Measurements from ENCODE around the gene ECEL1.
"Not testable (repeated sequence)": the region's sequence is repeated elsewhere in the genome, so short reads cannot be mapped to it uniquely, and the experiment has no call there.

ECEL1 gene

DNA sequence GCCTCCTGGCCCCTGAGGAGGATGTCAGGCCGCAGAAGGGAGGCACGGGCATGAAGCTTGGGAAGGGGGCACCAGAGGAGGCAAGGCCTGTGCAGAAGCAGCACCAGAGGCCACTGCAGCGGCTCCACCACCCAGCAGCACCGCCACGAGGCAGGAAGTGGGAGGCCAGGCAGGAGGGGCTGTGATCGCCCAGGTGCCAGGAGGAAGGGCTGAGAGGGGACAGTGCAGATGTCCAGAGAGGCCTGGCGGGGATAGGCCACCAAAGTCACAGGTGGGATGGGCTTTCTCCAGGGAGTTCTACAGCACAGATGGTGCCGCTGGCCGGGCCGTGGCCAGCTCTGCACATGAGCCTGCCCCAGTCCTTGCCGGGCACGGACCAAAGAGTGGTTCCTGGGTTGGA lies 37.7 kb downstream of the ECEL1 start:
- no peak overlapping the region for H3K4me2 ChIP-seq (ENCODE audit: low read length)
- H3K79me2 ChIP-seq (ENCODE audit: low read length) = no peaks in the 10 kb centered on the region
- no peak overlapping the region for H3K27ac ChIP-seq (ENCODE audit: low read length)
- H2AFZ ChIP-seq (ENCODE audit: low read depth, low read length) = no peak overlapping the region
- H4K20me1 ChIP-seq (ENCODE audit: insufficient read depth, low read length) = no peaks in the 10 kb centered on the region
- no peaks in the 10 kb centered on the region for H3K27me3 ChIP-seq (ENCODE audit: low read depth, low read length)
- no peak overlapping the region for H3K4me3 ChIP-seq (ENCODE audit: low read length)
- no peak for TF ChIP-seq EZH2phosphoT487 (IDR thresholded peaks at IDR 0.05; ENCODE audit: low read depth)
- TF ChIP-seq, protein P1, sequence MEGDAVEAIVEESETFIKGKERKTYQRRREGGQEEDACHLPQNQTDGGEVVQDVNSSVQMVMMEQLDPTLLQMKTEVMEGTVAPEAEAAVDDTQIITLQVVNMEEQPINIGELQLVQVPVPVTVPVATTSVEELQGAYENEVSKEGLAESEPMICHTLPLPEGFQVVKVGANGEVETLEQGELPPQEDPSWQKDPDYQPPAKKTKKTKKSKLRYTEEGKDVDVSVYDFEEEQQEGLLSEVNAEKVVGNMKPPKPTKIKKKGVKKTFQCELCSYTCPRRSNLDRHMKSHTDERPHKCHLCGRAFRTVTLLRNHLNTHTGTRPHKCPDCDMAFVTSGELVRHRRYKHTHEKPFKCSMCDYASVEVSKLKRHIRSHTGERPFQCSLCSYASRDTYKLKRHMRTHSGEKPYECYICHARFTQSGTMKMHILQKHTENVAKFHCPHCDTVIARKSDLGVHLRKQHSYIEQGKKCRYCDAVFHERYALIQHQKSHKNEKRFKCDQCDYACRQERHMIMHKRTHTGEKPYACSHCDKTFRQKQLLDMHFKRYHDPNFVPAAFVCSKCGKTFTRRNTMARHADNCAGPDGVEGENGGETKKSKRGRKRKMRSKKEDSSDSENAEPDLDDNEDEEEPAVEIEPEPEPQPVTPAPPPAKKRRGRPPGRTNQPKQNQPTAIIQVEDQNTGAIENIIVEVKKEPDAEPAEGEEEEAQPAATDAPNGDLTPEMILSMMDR (IDR thresholded peaks at IDR 0.05; ENCODE audit: low read depth, low read length) = no peak
- peaks cover 9% of the 10 kb centered on the region for H3K4me1 ChIP-seq (ENCODE audit: low read length)
- H3K9ac ChIP-seq (ENCODE audit: low read length) = no peak overlapping the region
- no peaks in the 10 kb centered on the region for H3K9me3 ChIP-seq (ENCODE audit: insufficient read depth, low read length)
- no peaks in the 10 kb centered on the region for H3K36me3 ChIP-seq (replicated peaks; ENCODE audit: low read depth, low read length)

GRCh38 chr2:232448304-232448690 lies 39.3 kb downstream of the ECEL1 start:
- H3K79me2 ChIP-seq (ENCODE audit: low read length) = no peaks in the 10 kb centered on the region
- no peaks in the 10 kb centered on the region for H3K36me3 ChIP-seq (replicated peaks; ENCODE audit: low read depth, low read length)
- no peak overlapping the region for H3K9ac ChIP-seq (ENCODE audit: low read length)
- peaks cover 12% of the 10 kb centered on the region for H3K4me1 ChIP-seq (ENCODE audit: low read length)
- no peak overlapping the region for H3K4me3 ChIP-seq (ENCODE audit: low read length)
- no peak overlapping the region for H2AFZ ChIP-seq (ENCODE audit: low read depth, low read length)
- H3K9me3 ChIP-seq (ENCODE audit: insufficient read depth, low read length) = no peaks in the 10 kb centered on the region
- no peak overlapping the region for H3K27ac ChIP-seq (ENCODE audit: low read length)
- H4K20me1 ChIP-seq (ENCODE audit: insufficient read depth, low read length) = no peaks in the 10 kb centered on the region
- no peak overlapping the region for H3K4me2 ChIP-seq (ENCODE audit: low read length)
- H3K27me3 ChIP-seq (ENCODE audit: low read depth, low read length) = no peaks in the 10 kb centered on the region
- TF ChIP-seq, protein P1 (IDR thresholded peaks at IDR 0.05; ENCODE audit: low read depth, low read length) = no peak
- no peak for TF ChIP-seq EZH2phosphoT487 (IDR thresholded peaks at IDR 0.05; ENCODE audit: low read depth)

- TF ChIP-seq, protein P1 (IDR thresholded peaks at IDR 0.05; ENCODE audit: low read depth, low read length) = no peak
- no peak for TF ChIP-seq EZH2phosphoT487 (IDR thresholded peaks at IDR 0.05; ENCODE audit: low read depth)
- peak overlapping the region; percentile 26 for H3K4me2 ChIP-seq (ENCODE audit: low read length)
These were observed 39.9 kb downstream of the ECEL1 start for GRCh38 chr2:232447638-232448303.

GRCh38 chr2:232447091-232447620 lies 40.5 kb downstream of the ECEL1 start:
- Histone ChIP-seq H3K4me2 (ENCODE audit: low read length) (peak overlapping the region; percentile 26), H4K20me1 (ENCODE audit: insufficient read depth, low read length) (no peaks in the 10 kb centered on the region)

More at GRCh38 chr2:232447638-232448303, 39.9 kb downstream of the ECEL1 start:
- Histone ChIP-seq H3K27ac (ENCODE audit: low read length) (no peak overlapping the region), H2AFZ (ENCODE audit: low read depth, low read length) (peak overlapping the region; percentile 74), H3K4me1 (ENCODE audit: low read length) (peaks cover 12% of the 10 kb centered on the region), H3K9ac (ENCODE audit: low read length) (no peak overlapping the region), H3K36me3 (replicated peaks; ENCODE audit: low read depth, low read length) (no peaks in the 10 kb centered on the region), H4K20me1 (ENCODE audit: insufficient read depth, low read length) (no peaks in the 10 kb centered on the region), H3K9me3 (ENCODE audit: insufficient read depth, low read length) (no peaks in the 10 kb centered on the region), H3K27me3 (ENCODE audit: low read depth, low read length) (no peaks in the 10 kb centered on the region), H3K4me3 (ENCODE audit: low read length) (no peak overlapping the region), H3K79me2 (ENCODE audit: low read length) (no peaks in the 10 kb centered on the region)

GRCh38 chr2:232446266-232446777 lies 41.3 kb downstream of the ECEL1 start:
- not testable (repeated sequence) for H3K9ac ChIP-seq (ENCODE audit: low read length); H4K20me1 ChIP-seq (ENCODE audit: insufficient read depth, low read length); H3K27me3 ChIP-seq (ENCODE audit: low read depth, low read length); H3K9me3 ChIP-seq (ENCODE audit: insufficient read depth, low read length); H2AFZ ChIP-seq (ENCODE audit: low read depth, low read length); H3K4me2 ChIP-seq (ENCODE audit: low read length); H3K4me3 ChIP-seq (ENCODE audit: low read length); H3K27ac ChIP-seq (ENCODE audit: low read length); H3K36me3 ChIP-seq (replicated peaks; ENCODE audit: low read depth, low read length); H3K79me2 ChIP-seq (ENCODE audit: low read length)
- H3K4me1 ChIP-seq (ENCODE audit: low read length) = peaks cover 12% of the 10 kb centered on the region

More at GRCh38 chr2:232447091-232447620, 40.5 kb downstream of the ECEL1 start:
- Histone ChIP-seq H3K79me2 (ENCODE audit: low read length) (no peaks in the 10 kb centered on the region), H3K27ac (ENCODE audit: low read length) (no peak overlapping the region), H2AFZ (ENCODE audit: low read depth, low read length) (peak overlapping the region; percentile 74), H3K4me3 (ENCODE audit: low read length) (no peak overlapping the region), H3K4me1 (ENCODE audit: low read length) (peaks cover 12% of the 10 kb centered on the region), H3K9ac (ENCODE audit: low read length) (no peak overlapping the region), H3K27me3 (ENCODE audit: low read depth, low read length) (no peaks in the 10 kb centered on the region), H3K36me3 (replicated peaks; ENCODE audit: low read depth, low read length) (no peaks in the 10 kb centered on the region), H3K9me3 (ENCODE audit: insufficient read depth, low read length) (no peaks in the 10 kb centered on the region)
- no peak for TF ChIP-seq EZH2phosphoT487 (IDR thresholded peaks at IDR 0.05; ENCODE audit: low read depth)
- TF ChIP-seq, protein P1 (IDR thresholded peaks at IDR 0.05; ENCODE audit: low read depth, low read length) = no peak

- H3K36me3 ChIP-seq (replicated peaks; ENCODE audit: low read depth, low read length); H3K9ac ChIP-seq (ENCODE audit: low read length); H3K9me3 ChIP-seq (ENCODE audit: insufficient read depth, low read length); H3K27me3 ChIP-seq (ENCODE audit: low read depth, low read length); H2AFZ ChIP-seq (ENCODE audit: low read depth, low read length); H3K79me2 ChIP-seq (ENCODE audit: low read length); H3K4me2 ChIP-seq (ENCODE audit: low read length); H3K27ac ChIP-seq (ENCODE audit: low read length); H4K20me1 ChIP-seq (ENCODE audit: insufficient read depth, low read length); H3K4me3 ChIP-seq (ENCODE audit: low read length): not testable (repeated sequence)
- H3K4me1 ChIP-seq (ENCODE audit: low read length) = peaks cover 12% of the 10 kb centered on the region
These were observed 42.3 kb downstream of the ECEL1 start for GRCh38 chr2:232445149-232445885.
